WI38 (cell line): ENCODE measurements around the gene PCSK5.

Experiments used
- H3K4me3 ChIP-seq: 2 replicates; pipeline ENCODE4 v1.5.1; 2011; ENCODE audit warnings: low read depth, mild to moderate bottlenecking, control low read depth, low read length
- CTCF ChIP-seq: IDR thresholded peaks from 2 replicates; pipeline ENCODE4 v1.5.1; 2012; ENCODE audit warnings: low read depth, mild to moderate bottlenecking, control low read depth, low read length

Gene PCSK5

GRCh38 chr9:76271755-76272154 lies 381.3 kb downstream of the PCSK5 start:
- TF ChIP-seq CTCF: no peak
- no peak overlapping the region for H3K4me3 ChIP-seq

GRCh38 chr9:76289042-76289441 lies 398.6 kb downstream of the PCSK5 start:
- TF ChIP-seq CTCF: no peak
- H3K4me3 ChIP-seq: no peak overlapping the region

GRCh38 chr9:76289703-76290102 lies 399.2 kb downstream of the PCSK5 start:
- H3K4me3 ChIP-seq: no peak overlapping the region
- TF ChIP-seq CTCF: no peak

- TF ChIP-seq CTCF: no peak
- H3K4me3 ChIP-seq: no peak overlapping the region
These were observed 400.1 kb downstream of the PCSK5 start for GRCh38 chr9:76290555-76290954.

- H3K4me3 ChIP-seq: no peak overlapping the region
- TF ChIP-seq CTCF: no peak
These were observed 401.8 kb downstream of the PCSK5 start for GRCh38 chr9:76292246-76292645.

GRCh38 chr9:76292658-76293057 lies 402.2 kb downstream of the PCSK5 start:
- TF ChIP-seq CTCF: no peak
- H3K4me3 ChIP-seq: no peak overlapping the region

GRCh38 chr9:76294301-76294700 lies 403.8 kb downstream of the PCSK5 start:
- no peak for TF ChIP-seq CTCF
- no peak overlapping the region for H3K4me3 ChIP-seq
